Activated CD4-positive, CD25-positive, alpha-beta regulatory T cell treated with anti-CD3 and anti-CD28 coated beads, Interleukin-2, amount 50 U/mL, for 16 hours (primary cell): ENCODE measurements around the gene TMEM202.
"Not testable (repeated sequence)": the region's sequence is repeated elsewhere in the genome, so short reads cannot be mapped to it uniquely, and the experiment has no call there.

ENCODE experiments used
- DNase-seq: peaks from one replicate; pipeline ENCODE4 v3.0.0-alpha.2; 2020; ENCODE audit warnings: low read depth, low spot score

The TMEM202 gene

GRCh38 chr15:72402726-72403125, 4.6 kb downstream of the TMEM202 start:
- DNase-seq, result no peak

- DNase-seq, result no peak
Measured at GRCh38 chr15:72404356-72404755, 6.3 kb downstream of the TMEM202 start.

- DNase-seq, result no peak
Measured at GRCh38 chr15:72404841-72405240, 6.7 kb downstream of the TMEM202 start.

DNA sequence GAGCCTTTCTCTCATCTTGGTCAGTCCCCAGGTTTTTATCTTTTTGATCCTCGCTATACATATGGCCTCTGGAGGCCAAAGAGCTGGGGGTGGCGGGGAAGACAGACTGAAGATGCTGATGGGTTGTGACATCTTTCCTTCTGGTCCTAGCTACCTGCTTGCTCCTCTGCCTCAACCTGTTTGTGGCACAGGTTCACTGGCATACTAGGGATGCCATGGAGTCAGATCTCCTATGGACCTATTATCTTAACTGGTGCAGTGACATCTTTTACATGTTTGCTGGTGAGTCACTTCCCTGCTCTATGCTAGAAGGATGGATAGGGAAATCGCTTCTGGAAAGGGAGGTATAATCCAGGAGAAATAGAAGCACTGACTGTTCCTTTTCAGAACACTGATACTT, 8.8 kb downstream of the TMEM202 start:
- DNase-seq, result no peak

GRCh38 chr15:72411111-72411510, 13.0 kb downstream of the TMEM202 start:
- DNase-seq, result no peak

DNA sequence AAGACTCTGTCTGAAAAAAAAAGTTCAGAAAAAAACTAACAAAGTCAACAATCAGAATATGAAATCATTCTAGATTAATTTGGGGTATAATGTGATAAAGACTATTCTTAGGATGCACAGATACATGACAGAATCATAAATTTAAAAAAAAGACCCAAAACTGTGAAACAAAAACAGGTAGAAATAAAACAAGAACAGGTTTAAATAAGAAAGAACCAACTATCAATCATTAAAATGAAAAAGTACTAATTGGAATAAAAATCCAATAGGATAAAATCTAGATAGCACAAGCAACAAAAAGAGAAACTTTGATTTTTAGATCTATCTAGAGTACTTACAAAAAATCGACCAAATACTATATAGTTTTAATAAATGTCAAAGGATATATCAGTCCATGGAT, 13.4 kb downstream of the TMEM202 start:
- DNase-seq, result no peak

DNA sequence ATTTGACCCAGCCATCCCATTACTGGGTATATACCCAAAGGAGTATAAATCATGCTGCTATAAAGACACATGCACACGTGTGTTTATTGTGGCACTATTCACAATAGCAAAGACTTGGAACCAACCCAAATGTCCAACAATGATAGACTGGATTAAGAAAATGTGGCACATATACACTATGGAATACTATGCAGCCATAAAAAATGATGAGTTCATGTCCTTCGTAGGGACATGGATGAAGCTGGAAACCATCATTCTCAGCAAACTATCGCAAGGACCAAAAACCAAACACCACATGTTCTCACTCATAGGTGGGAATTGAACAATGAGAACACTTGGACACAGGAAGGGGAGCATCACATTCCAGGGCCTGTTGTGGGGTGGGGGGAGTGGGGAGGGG, 15.2 kb downstream of the TMEM202 start:
- DNase-seq, result not testable (repeated sequence)

GRCh38 chr15:72415304-72415703, 17.2 kb downstream of the TMEM202 start:
- no peak for DNase-seq

GRCh38 chr15:72419768-72420167, 21.7 kb downstream of the TMEM202 start:
- DNase-seq, result not testable (repeated sequence)

DNA sequence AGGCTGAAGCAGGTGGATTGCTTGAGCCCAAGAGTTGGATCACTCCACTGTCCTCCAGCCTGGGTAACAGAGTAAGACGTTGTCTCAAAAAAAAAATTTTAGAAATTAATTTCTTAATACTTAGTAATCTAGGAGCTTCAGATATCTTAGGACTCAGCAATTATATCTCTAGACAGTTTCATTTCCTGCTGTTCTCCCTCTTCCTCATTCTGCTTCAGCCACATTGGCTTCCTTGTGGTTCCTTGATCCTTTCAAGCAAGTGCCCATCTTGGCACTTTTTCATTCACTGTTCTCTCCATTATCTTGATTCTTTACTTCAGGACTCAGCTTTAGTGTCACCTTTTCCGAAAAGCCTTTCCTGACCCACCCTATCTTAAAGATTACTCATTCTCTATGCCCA, 22.5 kb downstream of the TMEM202 start:
- DNase-seq, result no peak

GRCh38 chr15:72421484-72421883, 23.4 kb downstream of the TMEM202 start:
- no peak for DNase-seq

DNA sequence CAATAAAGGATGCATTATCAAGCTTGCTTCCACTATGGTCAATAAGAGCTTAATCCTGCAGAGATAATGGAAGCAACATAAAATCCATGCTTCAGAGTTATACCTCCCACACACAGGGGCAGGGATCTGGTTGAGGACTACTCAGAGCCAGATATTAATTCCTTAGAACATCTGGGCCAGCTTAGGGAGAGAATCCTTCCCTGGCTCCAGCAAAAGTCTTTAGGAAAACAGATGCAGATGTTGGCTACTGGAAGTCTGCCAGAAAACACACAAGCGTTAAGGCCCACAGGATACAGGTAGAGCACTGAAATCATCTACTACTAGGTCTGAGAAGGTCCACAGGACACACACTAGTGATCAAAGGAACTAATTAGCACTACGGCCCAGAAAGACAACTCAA, 25.2 kb downstream of the TMEM202 start:
- DNase-seq, result no peak

- DNase-seq, result no peak
Measured at GRCh38 chr15:72426753-72427152, 28.6 kb downstream of the TMEM202 start.

- no peak for DNase-seq
Measured at GRCh38 chr15:72437650-72438316, 39.7 kb downstream of the TMEM202 start.

DNA sequence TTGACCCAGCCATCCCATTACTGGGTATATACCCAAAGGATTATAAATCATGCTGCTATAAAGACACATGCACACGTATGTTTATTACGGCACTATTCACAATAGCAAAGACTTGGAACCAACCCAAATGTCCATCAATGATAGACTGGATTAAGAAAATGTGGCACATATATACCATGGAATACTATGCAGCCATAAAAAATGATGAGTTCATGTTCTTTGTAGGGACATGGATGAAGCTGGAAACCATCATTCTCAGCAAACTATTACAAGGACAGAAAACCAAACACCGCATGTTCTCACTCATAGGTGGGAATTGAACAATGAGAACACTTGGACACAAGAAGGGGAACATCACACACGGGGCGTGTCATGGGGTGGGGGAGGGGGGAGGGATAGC, 44.7 kb downstream of the TMEM202 start:
- DNase-seq, result not testable (repeated sequence)

DNA sequence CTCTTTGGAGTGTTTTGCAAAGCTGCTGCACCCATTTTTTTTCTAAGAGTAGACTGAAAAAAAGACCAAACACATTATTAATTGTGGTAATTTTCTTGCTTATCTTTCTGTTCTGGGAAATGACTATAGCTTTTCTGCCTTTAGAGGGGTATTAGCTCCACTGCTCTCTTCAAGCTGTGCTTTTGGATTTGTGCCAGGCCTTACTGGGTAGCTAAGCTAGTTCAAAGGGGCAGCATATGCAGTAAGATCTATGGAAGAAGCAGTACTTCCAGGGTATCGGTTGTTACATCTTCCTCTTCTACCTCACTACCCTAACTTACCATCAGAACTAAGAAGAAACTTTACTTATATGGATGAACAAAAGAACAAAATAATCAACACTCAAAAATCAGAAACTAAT, 47.3 kb downstream of the TMEM202 start:
- no peak for DNase-seq

DNA sequence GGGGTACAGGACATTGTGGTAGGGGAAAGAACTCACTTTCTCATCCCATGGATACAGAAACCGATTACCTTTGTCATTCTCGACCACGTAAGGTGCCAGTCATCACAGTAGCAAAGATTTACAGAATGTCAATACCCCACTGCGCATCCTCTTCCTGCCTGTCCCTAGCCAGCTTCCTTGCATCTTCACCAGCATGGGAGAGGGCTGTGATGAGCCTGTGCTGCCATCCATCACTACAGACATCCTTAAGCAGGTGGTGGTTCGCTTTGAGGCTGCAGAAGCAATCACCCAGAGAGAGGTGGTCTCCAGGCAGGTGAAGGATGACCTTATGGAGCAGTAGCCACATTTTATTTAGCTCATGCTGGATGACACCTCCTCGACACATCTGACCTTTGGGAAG, 52.7 kb downstream of the TMEM202 start:
- DNase-seq, result no peak

DNA sequence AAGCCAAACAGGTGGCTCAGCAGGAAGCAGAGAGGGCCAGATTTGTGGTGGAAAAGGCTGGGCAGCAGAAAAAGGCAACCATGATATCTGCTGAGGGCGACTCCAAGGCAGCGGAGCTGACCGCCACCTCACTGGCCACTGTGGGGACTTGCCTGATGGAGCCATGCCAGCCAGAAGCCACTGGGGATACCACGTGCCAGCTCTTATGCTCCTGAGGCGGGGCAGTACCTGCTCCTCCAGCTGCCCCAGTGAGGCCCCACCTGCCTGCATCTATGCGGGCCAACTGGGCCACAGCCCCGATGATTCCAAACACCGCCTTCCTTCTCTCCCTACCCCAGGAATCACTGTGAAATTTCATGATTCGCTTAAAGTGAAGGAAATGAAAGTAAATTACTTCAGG, 53.1 kb downstream of the TMEM202 start:
- DNase-seq, result no peak

DNA sequence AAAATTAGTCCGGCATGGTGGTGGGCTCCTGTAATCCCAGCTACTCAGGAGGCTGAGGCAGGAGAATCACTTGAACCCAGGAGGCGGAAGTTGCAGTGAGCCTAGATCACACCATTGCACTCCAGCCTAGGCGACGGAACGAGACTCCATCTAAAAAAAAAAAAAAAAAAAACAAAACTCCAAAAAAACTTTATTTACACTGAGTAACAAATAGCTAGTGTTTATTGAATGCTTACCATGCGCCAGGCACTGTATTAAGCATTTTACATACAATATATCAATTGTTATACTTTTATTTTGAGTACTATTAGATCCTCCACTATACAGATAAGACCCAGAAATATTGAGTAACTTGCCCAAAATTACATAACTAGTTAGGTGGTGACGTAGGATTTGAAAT, 58.6 kb downstream of the TMEM202 start:
- no peak for DNase-seq
